ENCODE measurements around the gene DLG5.
A peak's percentile ranks its signal among the peaks of the same experiment; 100 is the strongest.

DLG5 gene, protein sequence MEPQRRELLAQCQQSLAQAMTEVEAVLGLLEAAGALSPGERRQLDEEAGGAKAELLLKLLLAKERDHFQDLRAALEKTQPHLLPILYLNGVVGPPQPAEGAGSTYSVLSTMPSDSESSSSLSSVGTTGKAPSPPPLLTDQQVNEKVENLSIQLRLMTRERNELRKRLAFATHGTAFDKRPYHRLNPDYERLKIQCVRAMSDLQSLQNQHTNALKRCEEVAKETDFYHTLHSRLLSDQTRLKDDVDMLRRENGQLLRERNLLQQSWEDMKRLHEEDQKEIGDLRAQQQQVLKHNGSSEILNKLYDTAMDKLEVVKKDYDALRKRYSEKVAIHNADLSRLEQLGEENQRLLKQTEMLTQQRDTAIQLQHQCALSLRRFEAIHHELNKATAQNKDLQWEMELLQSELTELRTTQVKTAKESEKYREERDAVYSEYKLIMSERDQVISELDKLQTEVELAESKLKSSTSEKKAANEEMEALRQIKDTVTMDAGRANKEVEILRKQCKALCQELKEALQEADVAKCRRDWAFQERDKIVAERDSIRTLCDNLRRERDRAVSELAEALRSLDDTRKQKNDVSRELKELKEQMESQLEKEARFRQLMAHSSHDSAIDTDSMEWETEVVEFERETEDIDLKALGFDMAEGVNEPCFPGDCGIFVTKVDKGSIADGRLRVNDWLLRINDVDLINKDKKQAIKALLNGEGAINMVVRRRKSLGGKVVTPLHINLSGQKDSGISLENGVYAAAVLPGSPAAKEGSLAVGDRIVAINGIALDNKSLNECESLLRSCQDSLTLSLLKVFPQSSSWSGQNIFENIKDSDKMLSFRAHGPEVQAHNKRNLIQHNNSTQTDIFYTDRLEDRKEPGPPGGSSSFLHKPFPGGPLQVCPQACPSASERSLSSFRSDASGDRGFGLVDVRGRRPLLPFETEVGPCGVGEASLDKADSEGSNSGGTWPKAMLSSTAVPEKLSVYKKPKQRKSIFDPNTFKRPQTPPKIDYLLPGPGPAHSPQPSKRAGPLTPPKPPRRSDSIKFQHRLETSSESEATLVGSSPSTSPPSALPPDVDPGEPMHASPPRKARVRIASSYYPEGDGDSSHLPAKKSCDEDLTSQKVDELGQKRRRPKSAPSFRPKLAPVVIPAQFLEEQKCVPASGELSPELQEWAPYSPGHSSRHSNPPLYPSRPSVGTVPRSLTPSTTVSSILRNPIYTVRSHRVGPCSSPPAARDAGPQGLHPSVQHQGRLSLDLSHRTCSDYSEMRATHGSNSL (N-terminal part only)

DNA sequence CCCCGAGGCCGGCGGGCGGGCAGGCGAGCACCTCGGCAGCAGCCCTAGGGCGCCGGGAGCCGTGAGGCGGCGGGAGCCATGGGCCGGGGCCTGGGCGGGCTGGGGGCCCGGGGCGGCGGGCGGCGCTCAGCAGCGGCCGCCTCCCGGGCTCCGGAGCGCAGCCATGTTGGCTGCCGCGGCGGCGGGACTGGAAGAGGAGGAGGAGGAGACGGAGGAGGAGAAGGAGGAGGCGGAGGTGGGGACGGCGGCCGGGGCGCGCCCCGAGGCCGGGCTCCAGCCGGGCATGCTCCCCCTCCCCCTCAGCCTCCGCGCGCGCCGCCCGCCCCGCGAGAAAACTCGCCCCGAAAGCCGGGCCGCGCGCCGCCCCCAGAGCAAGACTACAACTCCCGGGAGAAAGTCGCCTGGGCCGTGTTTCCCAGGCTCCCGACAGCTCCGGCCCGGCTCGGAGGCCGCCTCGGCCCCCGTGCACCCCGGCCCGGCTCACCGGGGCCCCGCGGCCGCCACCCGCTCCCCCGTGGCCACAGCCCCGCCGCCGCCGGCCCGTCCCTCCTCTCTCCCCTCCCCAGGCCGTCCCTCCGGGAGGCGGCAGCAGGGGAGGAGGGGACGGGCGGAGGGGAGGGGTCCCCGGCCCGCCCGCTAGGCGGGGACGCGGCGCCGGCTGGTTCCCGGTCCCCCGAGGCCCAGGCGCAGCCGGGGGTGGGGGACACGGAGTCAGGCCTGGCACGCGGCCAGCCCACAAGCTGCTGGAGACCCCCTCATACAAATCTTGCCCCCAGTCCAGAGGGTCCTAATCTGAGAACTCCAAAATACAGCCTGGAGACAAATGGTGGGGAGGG is at the start of gene DLG5:
DLG5 (minus strand) TSS at position 190 of the 836 bp plus-strand sequence. CDS start 235 bp downstream, outside the sequence.
- H3K36me3 ChIP-seq (ENCODE audit: control insufficient read depth, insufficient read depth, low read length), result no peaks in the 10 kb centered on the region
- peaks cover 21% of the 10 kb centered on the region for H3K4me1 ChIP-seq (ENCODE audit: control insufficient read depth, insufficient read depth, low read length)
- peak within 1 kb of the TSS; percentile 93 for H3K4me3 ChIP-seq (ENCODE audit: low read length)
- H3K9ac ChIP-seq (ENCODE audit: low read length), result peak within 1 kb of the TSS; percentile 72
- H3K27me3 ChIP-seq (ENCODE audit: control insufficient read depth, insufficient read depth, low read length), result no peaks in the 10 kb centered on the region
- peak within 1 kb of the TSS; percentile 88 for H3K27ac ChIP-seq (ENCODE audit: low read depth, low read length)

DNA sequence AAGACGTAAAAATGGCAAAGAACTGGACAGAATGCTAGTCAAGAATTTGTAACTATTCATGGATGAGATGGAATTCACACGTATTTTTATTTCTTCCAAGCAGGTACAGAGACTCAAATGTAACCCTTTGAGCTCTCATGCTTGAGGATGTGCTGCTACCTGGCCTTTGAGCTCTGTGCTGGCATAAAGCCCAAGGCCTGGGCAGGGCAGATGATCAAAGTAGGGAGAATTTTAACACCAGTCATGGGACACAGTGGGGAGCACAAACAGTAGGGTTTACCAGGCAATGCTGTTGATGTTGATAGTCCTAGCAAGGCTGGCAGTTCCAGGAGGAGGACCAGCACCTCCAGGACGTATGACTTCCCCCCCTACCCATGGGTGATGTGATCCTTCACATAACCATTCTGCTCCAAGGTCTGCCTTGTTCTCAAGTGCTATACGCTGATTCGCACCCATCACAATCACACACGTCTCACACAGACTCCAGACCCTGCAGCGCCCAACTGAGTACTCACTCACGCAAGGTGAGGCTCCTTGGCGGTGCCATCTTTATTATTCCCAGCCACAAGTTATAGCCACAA is 48.6 kb upstream of the DLG5 start:
- Histone ChIP-seq H3K27me3 (ENCODE audit: control insufficient read depth, insufficient read depth, low read length) (no peaks in the 10 kb centered on the region), H3K27ac (ENCODE audit: low read depth, low read length) (peak overlapping the region; percentile 67), H3K36me3 (ENCODE audit: control insufficient read depth, insufficient read depth, low read length) (peaks cover 21% of the 10 kb centered on the region), H3K9ac (ENCODE audit: low read length) (no peak overlapping the region), H3K4me3 (ENCODE audit: low read length) (no peak overlapping the region), H3K4me1 (ENCODE audit: control insufficient read depth, insufficient read depth, low read length) (peaks cover 23% of the 10 kb centered on the region)

DNA sequence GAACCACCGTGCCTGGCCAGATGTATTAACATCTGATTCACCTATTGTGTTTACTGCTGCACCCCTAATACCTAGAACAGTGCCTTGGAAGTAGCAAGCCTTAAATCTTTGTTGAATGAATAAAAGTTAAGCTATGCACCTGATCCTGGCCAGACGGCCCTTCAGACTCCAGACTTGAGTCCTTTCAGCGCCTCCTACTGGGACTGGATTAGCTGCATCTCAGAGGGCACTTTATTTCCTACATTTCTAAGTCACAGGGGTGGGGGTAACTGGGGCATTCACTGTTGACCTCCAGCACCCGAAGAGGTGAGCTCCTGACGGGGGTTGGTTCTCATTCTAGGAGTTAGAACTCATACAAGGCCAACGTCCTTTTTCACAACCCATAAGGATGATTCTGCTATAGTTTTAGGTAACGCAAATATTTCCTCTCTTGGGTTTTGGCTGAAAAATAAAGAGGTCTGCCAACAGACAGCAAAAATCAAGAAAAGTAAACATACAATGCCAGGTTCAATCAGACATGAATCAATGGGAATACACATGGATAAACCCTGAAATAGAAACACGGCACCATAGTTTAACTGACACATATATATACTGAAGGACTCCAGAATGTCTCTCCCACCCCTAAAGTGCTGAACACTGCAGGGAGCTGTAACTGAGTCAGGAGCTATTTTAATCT is 48.0 kb upstream of the DLG5 start:
- Histone ChIP-seq H3K27me3 (ENCODE audit: control insufficient read depth, insufficient read depth, low read length) (no peaks in the 10 kb centered on the region), H3K27ac (ENCODE audit: low read depth, low read length) (peak overlapping the region; percentile 67), H3K4me3 (ENCODE audit: low read length) (no peak overlapping the region), H3K9ac (ENCODE audit: low read length) (no peak overlapping the region), H3K36me3 (ENCODE audit: control insufficient read depth, insufficient read depth, low read length) (peaks cover 15% of the 10 kb centered on the region), H3K4me1 (ENCODE audit: control insufficient read depth, insufficient read depth, low read length) (peaks cover 28% of the 10 kb centered on the region)

DNA sequence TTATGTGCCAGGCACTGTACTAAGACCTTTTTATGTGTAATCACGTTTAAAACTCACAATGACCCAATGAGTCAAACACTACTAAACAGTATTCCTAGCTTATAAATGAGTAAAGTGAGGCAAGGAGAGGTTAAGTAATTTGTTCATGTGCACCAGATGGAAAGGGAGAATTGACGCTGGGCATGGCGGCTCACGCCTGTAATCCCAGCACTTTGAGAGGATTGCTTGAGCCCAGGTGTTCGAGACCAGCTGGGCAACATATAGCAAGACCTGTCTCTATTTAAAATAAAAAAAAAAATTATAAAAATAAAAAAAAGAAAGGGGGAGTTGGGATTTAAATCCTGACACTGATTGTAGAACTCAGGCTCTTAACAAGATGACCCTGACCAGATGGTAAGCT is 46.7 kb upstream of the DLG5 start:
- peaks cover 10% of the 10 kb centered on the region for H3K36me3 ChIP-seq (ENCODE audit: control insufficient read depth, insufficient read depth, low read length)
- H3K27ac ChIP-seq (ENCODE audit: low read depth, low read length), result peak overlapping the region; percentile 22

DNA sequence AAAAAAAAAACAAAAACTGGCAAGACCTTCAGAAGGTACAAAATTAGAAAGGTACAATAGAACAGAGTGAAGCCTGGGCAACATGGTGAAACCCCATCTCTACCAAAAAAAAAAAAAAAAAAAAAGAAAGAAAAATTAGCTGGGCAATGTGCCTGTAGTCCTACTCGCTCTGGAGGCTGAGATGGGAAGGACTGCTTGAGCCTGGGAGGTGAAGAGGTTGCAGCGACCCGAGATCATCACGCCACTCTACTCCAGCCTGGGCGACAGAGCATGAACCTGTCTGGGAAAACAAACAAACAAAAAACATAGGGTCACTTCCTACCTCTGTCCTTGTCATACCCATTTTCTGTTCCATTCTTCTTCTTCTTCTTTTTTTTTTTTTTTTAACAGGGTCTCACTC is 45.6 kb upstream of the DLG5 start:
- peaks cover 34% of the 10 kb centered on the region for H3K4me1 ChIP-seq (ENCODE audit: control insufficient read depth, insufficient read depth, low read length)
- no peak overlapping the region for H3K4me3 ChIP-seq (ENCODE audit: low read length)
- H3K36me3 ChIP-seq (ENCODE audit: control insufficient read depth, insufficient read depth, low read length), result peaks cover 3% of the 10 kb centered on the region
- H3K27me3 ChIP-seq (ENCODE audit: control insufficient read depth, insufficient read depth, low read length), result no peaks in the 10 kb centered on the region
- H3K9ac ChIP-seq (ENCODE audit: low read length), result no peak overlapping the region
- H3K27ac ChIP-seq (ENCODE audit: low read depth, low read length), result peak overlapping the region; percentile 83

More for the DNA sequence above, 46.7 kb upstream of the DLG5 start:
- H3K4me1 ChIP-seq (ENCODE audit: control insufficient read depth, insufficient read depth, low read length), result peaks cover 34% of the 10 kb centered on the region
- no peak overlapping the region for H3K9ac ChIP-seq (ENCODE audit: low read length)
- H3K27me3 ChIP-seq (ENCODE audit: control insufficient read depth, insufficient read depth, low read length), result no peaks in the 10 kb centered on the region
- H3K4me3 ChIP-seq (ENCODE audit: low read length), result no peak overlapping the region

DNA sequence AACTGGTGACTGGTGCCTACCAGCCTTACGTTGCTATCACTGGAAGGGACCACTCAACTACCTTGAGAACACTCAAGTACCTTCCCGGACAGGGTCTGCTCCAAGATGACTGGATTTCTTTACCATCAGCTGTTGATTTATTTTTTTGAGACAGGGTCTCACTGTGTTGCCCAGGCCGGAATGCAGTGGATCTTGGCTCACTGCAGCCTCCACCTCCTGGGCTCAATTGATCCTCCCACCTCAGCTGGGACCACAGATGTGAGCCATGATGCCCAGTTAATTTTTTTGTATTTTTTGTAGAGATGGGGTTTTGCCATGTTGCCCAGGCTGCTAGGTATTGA is 45.2 kb upstream of the DLG5 start:
- Histone ChIP-seq H3K27me3 (ENCODE audit: control insufficient read depth, insufficient read depth, low read length) (no peaks in the 10 kb centered on the region), H3K4me3 (ENCODE audit: low read length) (no peak overlapping the region), H3K4me1 (ENCODE audit: control insufficient read depth, insufficient read depth, low read length) (peaks cover 34% of the 10 kb centered on the region), H3K9ac (ENCODE audit: low read length) (no peak overlapping the region), H3K36me3 (ENCODE audit: control insufficient read depth, insufficient read depth, low read length) (no peaks in the 10 kb centered on the region), H3K27ac (ENCODE audit: low read depth, low read length) (peak overlapping the region; percentile 83)

DNA sequence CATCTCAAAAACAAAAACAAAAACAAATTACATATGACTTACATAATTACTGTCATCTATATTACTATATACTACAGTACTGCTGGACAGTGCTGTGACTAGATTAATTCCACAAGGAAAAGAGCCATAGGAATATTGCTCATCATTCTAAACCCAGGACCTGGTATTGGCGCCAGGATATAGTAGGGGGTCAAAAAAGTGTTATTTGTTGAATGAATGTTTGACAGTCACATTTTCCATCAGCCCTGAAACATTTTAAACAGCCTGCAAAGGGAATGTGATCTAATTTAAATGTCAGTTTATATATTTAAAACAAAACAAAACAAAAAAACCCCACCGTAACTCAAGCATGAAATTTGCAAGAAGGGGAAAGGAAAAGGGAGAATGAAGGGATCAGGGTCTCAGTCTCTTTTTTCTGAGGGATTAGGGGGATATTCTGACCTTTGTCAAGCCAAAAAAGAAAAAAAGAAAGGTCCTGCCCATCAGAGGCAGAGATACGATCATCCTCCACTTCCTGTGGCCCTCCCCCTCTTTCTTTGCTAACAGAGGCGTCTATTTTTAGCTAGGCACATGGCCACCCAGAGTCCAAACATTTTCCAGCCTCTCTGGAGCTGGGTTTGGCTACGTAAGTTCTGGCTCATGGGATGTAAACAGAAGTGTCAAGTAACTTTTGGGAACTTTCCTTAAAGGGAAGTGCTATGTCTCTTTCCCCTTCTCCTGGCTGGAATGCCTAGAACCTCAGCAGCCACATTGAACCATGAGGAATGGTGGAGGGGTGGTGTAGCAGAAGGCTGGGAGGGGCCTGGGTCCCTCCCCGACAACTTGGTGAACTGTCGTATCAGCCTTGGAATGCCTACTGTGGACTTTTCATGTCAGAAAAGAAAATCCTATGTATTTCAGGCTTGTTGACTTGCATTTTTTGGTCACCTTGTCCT is 44.6 kb upstream of the DLG5 start:
- Histone ChIP-seq H3K27ac (ENCODE audit: low read depth, low read length) (peak overlapping the region; percentile 83), H3K4me3 (ENCODE audit: low read length) (peak overlapping the region; percentile 33), H3K27me3 (ENCODE audit: control insufficient read depth, insufficient read depth, low read length) (no peaks in the 10 kb centered on the region), H3K4me1 (ENCODE audit: control insufficient read depth, insufficient read depth, low read length) (peaks cover 34% of the 10 kb centered on the region), H3K9ac (ENCODE audit: low read length) (no peak overlapping the region), H3K36me3 (ENCODE audit: control insufficient read depth, insufficient read depth, low read length) (no peaks in the 10 kb centered on the region)

DNA sequence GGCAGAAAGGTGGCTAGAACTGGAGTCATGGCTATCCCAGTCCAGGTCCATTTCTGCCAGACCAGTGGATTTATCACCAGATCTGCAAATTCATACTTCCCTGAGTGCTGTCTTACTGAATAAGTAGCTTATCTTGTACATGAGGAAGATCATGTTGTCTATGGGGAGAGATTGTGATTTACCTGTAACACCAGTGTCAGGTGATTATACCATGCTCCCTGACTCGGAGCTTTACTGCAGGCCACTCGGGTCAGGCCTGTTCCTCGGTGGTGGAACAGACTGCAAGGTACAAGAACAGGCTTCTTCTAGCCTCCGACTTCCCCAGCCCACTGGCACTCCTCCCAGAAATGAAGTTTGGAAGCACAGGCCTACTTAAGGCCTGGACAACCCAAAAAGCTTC is 42.6 kb upstream of the DLG5 start:
- peaks cover 24% of the 10 kb centered on the region for H3K4me1 ChIP-seq (ENCODE audit: control insufficient read depth, insufficient read depth, low read length)
- no peak overlapping the region for H3K9ac ChIP-seq (ENCODE audit: low read length)
- no peak overlapping the region for H3K4me3 ChIP-seq (ENCODE audit: low read length)
- peak overlapping the region; percentile 75 for H3K27ac ChIP-seq (ENCODE audit: low read depth, low read length)
- H3K27me3 ChIP-seq (ENCODE audit: control insufficient read depth, insufficient read depth, low read length), result no peaks in the 10 kb centered on the region
- H3K36me3 ChIP-seq (ENCODE audit: control insufficient read depth, insufficient read depth, low read length), result no peaks in the 10 kb centered on the region

DNA sequence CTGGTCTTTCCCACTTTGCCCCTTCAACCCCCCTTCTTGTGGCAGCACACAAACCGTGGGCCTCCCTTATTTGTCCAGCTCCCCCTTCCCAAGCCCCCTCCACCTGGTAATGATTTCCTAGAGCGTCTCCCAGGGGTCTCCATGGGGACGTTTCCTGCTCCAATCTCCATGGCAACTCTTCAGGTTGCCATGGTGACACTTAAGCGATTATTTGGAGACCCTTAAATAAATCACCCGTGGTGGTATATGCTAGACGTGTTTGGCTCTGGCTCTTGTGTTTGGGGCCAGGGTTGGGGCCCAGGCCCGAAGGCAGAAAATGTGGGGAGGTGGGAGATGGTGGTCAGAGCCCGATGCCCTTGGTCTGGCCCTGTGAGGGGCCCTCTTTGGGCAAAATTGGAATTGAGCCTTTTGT is 41.1 kb upstream of the DLG5 start:
- H3K27me3 ChIP-seq (ENCODE audit: control insufficient read depth, insufficient read depth, low read length), result no peaks in the 10 kb centered on the region
- no peaks in the 10 kb centered on the region for H3K36me3 ChIP-seq (ENCODE audit: control insufficient read depth, insufficient read depth, low read length)
- no peak overlapping the region for H3K27ac ChIP-seq (ENCODE audit: low read depth, low read length)
- no peak overlapping the region for H3K9ac ChIP-seq (ENCODE audit: low read length)
- no peak overlapping the region for H3K4me3 ChIP-seq (ENCODE audit: low read length)
- peaks cover 24% of the 10 kb centered on the region for H3K4me1 ChIP-seq (ENCODE audit: control insufficient read depth, insufficient read depth, low read length)

DNA sequence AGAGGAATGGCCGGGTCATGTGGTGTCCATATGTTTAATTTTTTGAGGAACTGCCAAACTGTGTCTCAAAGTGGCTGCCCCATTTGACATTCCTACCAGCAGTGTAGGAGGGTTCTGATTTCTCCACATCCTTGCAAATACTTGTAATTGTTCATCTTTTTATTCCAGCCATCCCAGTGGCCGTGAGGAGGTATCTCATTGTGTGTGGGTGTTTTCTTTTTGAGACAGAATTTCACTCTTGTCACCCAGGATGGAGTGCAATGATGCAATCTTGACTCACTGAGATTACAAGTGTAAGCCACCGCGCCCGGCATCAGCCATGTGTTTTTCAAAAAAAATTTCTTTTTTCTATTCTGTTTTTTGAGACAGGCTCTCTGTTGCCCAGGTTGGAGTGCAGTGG is 38.7 kb upstream of the DLG5 start:
- no peak overlapping the region for H3K4me3 ChIP-seq (ENCODE audit: low read length)
- no peaks in the 10 kb centered on the region for H3K36me3 ChIP-seq (ENCODE audit: control insufficient read depth, insufficient read depth, low read length)
- H3K27me3 ChIP-seq (ENCODE audit: control insufficient read depth, insufficient read depth, low read length), result no peaks in the 10 kb centered on the region
- no peak overlapping the region for H3K9ac ChIP-seq (ENCODE audit: low read length)
- no peak overlapping the region for H3K27ac ChIP-seq (ENCODE audit: low read depth, low read length)
- peaks cover 12% of the 10 kb centered on the region for H3K4me1 ChIP-seq (ENCODE audit: control insufficient read depth, insufficient read depth, low read length)

Data from rectal smooth muscle tissue (tissue), 1 donor.